ENCODE results near the gene FAM209A. TPM values are rescaled to one million over a fixed set of nuclear protein-coding genes. Genes with fewer than 3 reads are reported as not detected.
"Not testable (repeated sequence)": the region's sequence is repeated elsewhere in the genome, so short reads cannot be mapped to it uniquely, and the experiment has no call there.

Gene FAM209A, protein sequence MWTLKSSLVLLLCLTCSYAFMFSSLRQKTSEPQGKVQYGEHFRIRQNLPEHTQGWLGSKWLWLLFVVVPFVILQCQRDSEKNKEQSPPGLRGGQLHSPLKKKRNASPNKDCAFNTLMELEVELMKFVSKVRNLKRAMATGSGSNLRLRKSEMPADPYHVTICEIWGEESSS
- polyA plus RNA-seq (0.35 to 0.55 TPM in 2 of 3 replicates, not detected in the other), polyA minus RNA-seq (0.48 to 0.76 TPM in 2 of 3 replicates, not detected in the other)
- polyA plus RNA-seq (2011; ENCODE audit: low read depth): not detected
- polyA plus RNA-seq (2011; cell fraction: cytosol; rRNA removed): 0.09 TPM in 1 of 2 replicates, not detected in the other
- 1.7 and 2.1 TPM in 2 replicates for polyA plus RNA-seq (2011; cell fraction: nucleus; rRNA removed)
- polyA plus RNA-seq (2012; ENCODE audit: low replicate concordance): 0.25 TPM in 1 of 2 replicates, not detected in the other
- not detected for polyA minus RNA-seq (2011; cell fraction: cytosol; rRNA and poly(A)+ RNA removed)
- 0.74 and 2.6 TPM in 2 replicates for polyA minus RNA-seq (2011; cell fraction: nucleus; rRNA and poly(A)+ RNA removed)

GRCh38 chr20:56524444-56524843 is at the start of gene FAM209A:
FAM209A (plus strand) TSS chr20:56524744; CDS start chr20:56524809, 65 bp downstream.
- H4K20me1 ChIP-seq (ENCODE audit: control insufficient read depth, extremely low read depth, insufficient read depth, low read length); H3K9me1 ChIP-seq (ENCODE audit: control insufficient read depth, extremely low read depth, insufficient read depth, low read length); FAIRE-seq; H3K9me3 ChIP-seq (ENCODE audit: control insufficient read depth, low read depth, low read length); H3K4me1 ChIP-seq (ENCODE audit: control insufficient read depth, extremely low read depth, insufficient read depth, low read length); H3K79me2 ChIP-seq (ENCODE audit: control insufficient read depth, insufficient read depth, low read length); H3K4me3 ChIP-seq (ENCODE audit: control insufficient read depth in 2 of 3, extremely low read depth in 1 of 3, insufficient read depth in 2 of 3, low read depth in 1 of 3, low read length in 3 of 3); H3K4me2 ChIP-seq (ENCODE audit: control insufficient read depth, extremely low read depth, insufficient read depth, low read depth, low read length); H3K36me3 ChIP-seq (ENCODE audit: control insufficient read depth in 2 of 2, extremely low read depth in 1 of 2, insufficient read depth in 2 of 2, low read length in 2 of 2); H2AFZ ChIP-seq (ENCODE audit: control insufficient read depth, low read length); DNase-seq (ENCODE audit: low read depth, low spot score); H3K27me3 ChIP-seq (ENCODE audit: control insufficient read depth, extremely low read depth, insufficient read depth, low read length); dilution Hi-C loops (cut with MboI; ENCODE audit: extremely low pct_ligation_motif_present, low sequenced_read_pairs); H3K9ac ChIP-seq (ENCODE audit: control insufficient read depth, extremely low read depth, insufficient read depth, low read length); H3K27ac ChIP-seq (ENCODE audit: control insufficient read depth, insufficient read depth, low read length): not testable (repeated sequence)

GRCh38 chr20:56483970-56484369 is 40.6 kb upstream of the FAM209A start:
- H3K27me3 ChIP-seq (ENCODE audit: control insufficient read depth, extremely low read depth, insufficient read depth, low read length): no peaks in the 10 kb centered on the region
- no peaks in the 10 kb centered on the region for H4K20me1 ChIP-seq (ENCODE audit: control insufficient read depth, extremely low read depth, insufficient read depth, low read length)
- dilution Hi-C loops (cut with MboI; ENCODE audit: extremely low pct_ligation_motif_present, low sequenced_read_pairs): no loop called here
- no peaks in the 10 kb centered on the region for H3K9me1 ChIP-seq (ENCODE audit: control insufficient read depth, extremely low read depth, insufficient read depth, low read length)
- peaks cover 3% of the 10 kb centered on the region for H3K79me2 ChIP-seq (ENCODE audit: control insufficient read depth, insufficient read depth, low read length)
- TF ChIP-seq, protein P1, sequence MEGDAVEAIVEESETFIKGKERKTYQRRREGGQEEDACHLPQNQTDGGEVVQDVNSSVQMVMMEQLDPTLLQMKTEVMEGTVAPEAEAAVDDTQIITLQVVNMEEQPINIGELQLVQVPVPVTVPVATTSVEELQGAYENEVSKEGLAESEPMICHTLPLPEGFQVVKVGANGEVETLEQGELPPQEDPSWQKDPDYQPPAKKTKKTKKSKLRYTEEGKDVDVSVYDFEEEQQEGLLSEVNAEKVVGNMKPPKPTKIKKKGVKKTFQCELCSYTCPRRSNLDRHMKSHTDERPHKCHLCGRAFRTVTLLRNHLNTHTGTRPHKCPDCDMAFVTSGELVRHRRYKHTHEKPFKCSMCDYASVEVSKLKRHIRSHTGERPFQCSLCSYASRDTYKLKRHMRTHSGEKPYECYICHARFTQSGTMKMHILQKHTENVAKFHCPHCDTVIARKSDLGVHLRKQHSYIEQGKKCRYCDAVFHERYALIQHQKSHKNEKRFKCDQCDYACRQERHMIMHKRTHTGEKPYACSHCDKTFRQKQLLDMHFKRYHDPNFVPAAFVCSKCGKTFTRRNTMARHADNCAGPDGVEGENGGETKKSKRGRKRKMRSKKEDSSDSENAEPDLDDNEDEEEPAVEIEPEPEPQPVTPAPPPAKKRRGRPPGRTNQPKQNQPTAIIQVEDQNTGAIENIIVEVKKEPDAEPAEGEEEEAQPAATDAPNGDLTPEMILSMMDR (optimal IDR thresholded peaks at IDR 0.05 in 1 of 3, IDR thresholded peaks at IDR 0.05 in 1 of 3, conservative IDR thresholded peaks at IDR 0.05 in 1 of 3; ENCODE audit: extremely low read depth in 1 of 3, insufficient read depth in 2 of 3, low read length in 3 of 3): no peak
- no peak for TF ChIP-seq EZH2 (IDR thresholded peaks at IDR 0.05; ENCODE audit: low read length)
- H3K4me1 ChIP-seq (ENCODE audit: control insufficient read depth, extremely low read depth, insufficient read depth, low read length): no peaks in the 10 kb centered on the region
- no peak overlapping the region for H2AFZ ChIP-seq (ENCODE audit: control insufficient read depth, low read length)
- no peak overlapping the region for H3K4me3 ChIP-seq (ENCODE audit: control insufficient read depth in 2 of 3, extremely low read depth in 1 of 3, insufficient read depth in 2 of 3, low read depth in 1 of 3, low read length in 3 of 3)
- H3K27ac ChIP-seq (ENCODE audit: control insufficient read depth, insufficient read depth, low read length): no peak overlapping the region
- H3K36me3 ChIP-seq (ENCODE audit: control insufficient read depth in 2 of 2, extremely low read depth in 1 of 2, insufficient read depth in 2 of 2, low read length in 2 of 2): peaks cover 11 to 18% of the 10 kb centered on the region in 2 experiments
- no peaks in the 10 kb centered on the region for H3K9me3 ChIP-seq (ENCODE audit: control insufficient read depth, low read depth, low read length)
- DNase-seq (ENCODE audit: low read depth, low spot score) (no peak), FAIRE-seq (no peak)
- H3K9ac ChIP-seq (ENCODE audit: control insufficient read depth, extremely low read depth, insufficient read depth, low read length): no peak overlapping the region
- H3K4me2 ChIP-seq (ENCODE audit: control insufficient read depth, extremely low read depth, insufficient read depth, low read depth, low read length): no peak overlapping the region

All from keratinocyte (primary cell).